IPS-NIHi7 (cell line): ENCODE results near the gene ATXN7.

Experiments
- DNase-seq: peaks from one replicate; pipeline ENCODE4 v3.0.0; 2012; ENCODE audit warnings: mixed read lengths; ENCODE audit errors: extremely low spot score

Gene ATXN7

DNA sequence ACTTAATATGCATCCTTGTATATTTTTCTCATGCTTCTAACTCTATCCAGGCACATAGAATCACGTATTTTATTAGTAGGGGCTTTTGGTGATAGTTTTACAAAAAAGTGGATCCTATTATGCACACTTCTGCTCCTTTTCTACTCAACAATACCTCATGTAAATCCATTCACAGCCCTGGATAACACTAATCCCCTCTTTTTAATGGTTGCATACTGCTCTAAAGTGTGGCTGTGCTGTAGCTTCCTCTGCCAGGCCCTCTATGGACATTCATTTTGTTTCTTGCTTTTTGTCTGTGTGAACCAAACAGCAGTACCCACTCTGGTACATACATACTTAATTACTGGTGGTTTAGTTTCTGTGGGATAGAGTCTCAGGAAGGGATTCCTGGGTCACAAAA lies 99.8 kb downstream of the ATXN7 start:
- DNase-seq, result no peak

DNA sequence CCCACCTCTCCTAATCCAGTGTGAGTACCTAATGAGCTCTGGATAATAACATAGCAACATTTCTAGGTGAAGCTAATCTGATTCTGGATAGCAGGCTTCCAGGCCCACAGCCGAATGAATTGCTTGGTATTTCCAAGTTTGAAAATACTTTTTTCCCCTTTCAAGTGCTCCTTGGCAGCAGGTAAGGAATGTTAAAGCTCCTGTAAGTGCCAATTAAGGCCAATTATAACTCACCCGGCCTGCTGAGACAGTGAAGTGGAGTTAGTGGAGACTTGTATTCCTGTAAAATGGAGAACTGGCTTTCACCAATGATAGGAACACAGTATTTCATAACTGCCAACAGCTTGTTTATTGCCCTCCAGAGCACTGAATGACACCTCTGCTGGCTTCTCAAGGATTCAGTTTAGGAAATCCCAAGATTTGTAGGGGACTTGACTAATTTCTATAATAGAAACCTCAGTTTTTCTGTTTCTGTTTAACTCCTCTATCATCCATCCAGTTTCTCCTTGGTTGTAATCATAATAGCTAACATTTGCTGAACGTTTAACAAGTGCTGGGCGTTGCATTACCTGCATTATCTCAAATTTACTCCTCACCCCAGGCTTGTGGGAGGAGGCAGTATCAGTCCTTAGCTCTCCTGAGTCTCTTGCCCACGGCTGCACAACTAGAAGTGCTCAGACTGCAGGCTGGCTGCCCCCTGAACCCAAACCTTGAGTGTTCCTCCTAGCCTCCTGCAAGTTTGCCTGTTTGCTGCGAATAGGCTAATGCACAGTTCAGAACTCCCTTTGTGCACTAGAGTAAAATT lies 101.2 kb downstream of the ATXN7 start:
- no peak for DNase-seq

DNA sequence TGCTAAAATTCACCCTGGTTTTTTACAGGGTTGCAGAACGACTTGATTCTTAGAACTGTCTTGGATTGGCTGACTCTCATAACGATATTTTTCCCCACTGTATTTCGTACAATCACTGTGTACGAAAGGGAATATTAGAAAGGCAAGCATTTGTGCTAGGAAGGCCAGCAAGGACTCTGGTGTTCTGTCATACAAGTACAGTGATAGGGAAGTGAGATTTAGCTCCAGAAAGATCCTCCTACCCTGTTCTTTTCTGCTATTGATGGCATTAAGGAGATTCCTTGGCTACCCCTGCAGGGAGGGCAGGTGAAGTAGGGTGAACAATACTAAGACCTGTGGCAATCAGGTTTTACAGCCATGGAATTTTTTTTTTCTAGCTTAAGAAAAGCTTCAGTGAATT lies 102.3 kb downstream of the ATXN7 start:
- DNase-seq, result no peak

DNA sequence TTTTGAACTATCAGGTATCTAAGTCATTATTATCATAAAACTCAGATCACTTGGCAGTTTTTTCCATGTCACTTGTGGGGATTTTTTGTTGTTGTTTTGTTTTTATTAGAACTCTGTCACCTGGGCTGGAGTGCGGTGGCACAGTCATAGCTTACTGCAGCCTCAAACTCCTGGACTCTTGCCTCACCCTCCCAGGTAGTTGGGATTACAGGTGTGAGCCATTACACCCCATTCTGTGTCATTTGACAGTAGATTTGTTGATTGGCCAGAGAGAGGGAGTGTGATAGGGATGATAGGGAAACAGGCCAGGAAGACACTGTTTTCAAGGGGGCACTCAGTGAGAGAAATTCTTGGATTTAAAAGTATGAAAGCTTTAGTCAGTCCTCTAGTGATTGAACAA lies 103.2 kb downstream of the ATXN7 start:
- no peak for DNase-seq

DNA sequence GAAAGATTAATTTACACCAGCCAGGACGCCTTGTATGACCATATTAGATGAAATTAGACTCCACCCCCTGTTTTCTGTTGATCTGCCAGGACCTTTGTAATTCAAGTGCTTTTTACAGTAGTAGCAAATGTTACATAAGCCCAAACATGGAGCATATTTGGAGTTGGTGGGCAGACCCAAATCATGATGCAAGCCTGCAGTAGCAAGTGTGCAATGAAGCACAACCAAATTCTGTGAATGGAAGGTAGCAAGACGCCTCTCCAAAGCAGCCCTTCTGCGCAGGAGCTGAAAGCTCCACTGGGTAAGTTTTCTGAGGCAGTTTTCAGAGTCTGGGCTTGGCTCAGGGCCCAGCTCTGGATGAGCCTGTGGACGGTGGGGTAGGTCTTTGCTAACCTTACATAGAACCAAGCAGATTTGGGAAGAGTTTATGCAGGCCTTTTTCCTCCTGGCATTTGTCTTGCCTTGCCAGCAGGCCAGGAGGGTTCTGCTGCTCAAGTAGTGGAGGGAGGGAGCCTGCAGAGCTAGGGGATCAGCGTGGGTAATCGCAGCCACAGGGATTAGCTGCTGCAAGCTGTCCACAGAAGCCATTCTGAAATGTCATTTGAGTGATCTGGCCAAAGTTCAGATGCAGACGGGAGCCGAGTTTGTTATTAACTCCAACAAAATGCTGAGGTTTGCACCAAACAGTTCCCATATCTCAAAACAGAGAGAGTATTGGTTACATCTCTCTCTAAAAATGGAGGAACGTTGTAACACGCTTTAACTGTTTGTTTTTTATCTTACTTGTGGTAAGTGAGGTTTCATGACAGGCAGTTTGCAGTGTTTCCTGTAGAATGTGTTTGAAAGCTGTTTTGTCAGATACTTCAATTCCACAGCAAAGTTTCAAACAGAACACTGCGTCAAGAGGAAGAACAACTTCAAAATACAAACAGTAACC lies 104.3 kb downstream of the ATXN7 start:
- no peak for DNase-seq

DNA sequence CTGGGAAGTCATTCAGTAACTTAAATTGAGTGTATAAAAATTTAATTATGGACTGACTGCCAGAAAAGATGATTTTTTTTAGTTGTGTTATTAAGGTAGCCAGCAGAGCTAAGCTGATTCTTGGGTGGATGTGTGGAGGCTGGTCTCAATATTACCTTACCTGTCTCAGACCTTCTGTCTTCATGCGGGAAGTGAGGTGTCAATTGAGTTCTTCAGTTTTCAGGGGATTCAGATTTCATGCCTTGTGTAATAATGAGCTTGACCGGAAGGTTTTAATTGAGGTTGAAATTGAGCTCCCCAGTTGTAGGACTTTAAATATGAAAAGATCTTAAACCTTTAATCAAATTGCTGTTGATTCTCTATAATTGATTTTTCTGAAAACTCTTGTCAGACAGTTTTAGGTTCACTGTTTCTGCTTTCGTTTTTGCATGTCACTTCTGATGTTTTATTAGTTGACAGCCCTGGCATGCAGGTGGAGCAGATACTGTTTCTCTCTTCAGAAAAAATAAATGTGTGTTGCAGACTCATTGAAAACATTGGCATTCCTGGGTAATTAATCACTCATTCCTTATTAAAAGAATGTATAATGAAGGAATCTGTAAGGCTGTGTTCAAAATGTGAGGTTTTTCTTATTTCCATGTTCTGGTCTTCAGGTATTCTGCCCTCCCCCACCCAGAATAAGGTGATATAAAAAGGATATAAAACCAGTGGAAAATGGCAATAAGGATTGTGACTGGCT lies 105.1 kb downstream of the ATXN7 start:
- DNase-seq, result no peak

DNA sequence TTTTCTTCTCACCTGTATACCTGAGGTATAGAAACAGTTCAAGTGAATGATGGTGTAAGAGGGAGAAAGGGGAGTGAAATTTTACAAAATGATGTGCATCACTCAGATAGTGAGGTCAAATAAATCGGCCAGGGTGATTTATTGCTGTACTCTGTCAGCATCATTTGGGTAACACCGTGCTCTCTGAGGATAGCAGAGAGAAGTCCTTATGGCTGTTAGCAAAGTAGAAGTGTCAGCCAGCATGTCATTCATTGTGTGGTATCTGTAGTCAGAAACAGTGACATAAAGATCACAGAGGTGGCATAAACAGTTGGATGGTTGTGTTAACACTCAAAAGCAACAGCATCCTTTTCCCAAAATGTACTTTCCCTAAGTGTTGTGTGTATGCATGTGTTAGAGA lies 106.2 kb downstream of the ATXN7 start:
- no peak for DNase-seq

DNA sequence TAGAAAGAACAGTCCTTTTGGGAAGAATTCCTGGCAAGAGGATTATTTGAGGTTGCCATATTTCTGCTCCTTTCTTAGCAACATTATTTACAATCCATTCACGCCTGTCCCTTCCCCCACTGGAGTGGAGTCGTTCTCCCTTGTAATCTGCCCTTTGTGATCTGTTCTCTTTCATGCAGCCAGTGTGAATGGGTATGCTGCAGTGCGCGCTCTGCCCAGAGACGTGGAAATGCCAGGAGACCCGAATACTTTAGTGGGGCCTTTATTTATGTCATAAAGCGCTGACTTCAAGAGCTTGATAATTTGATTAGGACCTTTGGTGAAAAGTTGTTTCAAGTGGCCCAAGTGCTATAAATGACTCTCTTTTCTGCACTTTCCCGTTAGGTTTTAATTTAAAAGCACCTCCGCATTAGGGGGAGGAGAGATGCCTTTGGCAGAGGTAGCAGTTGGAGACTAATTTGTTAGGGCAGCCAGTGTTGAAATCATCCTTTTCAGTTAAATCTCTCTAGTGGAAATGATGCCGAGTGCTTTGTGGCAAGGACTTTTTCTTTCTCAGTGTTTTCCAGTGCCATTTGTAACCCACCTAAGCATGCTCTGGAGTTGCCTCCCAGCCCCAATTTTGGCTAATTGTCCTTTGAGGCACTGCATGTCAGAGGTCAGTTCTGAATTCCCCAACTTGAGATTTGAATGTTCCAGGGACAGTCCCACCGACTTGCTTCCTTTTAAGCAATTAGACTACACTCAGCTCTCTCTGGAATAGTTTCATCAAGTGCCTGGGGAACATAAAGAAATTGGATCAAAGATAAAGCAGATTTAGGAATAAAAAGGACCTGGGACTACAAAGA lies 107.2 kb downstream of the ATXN7 start:
- DNase-seq, result no peak

DNA sequence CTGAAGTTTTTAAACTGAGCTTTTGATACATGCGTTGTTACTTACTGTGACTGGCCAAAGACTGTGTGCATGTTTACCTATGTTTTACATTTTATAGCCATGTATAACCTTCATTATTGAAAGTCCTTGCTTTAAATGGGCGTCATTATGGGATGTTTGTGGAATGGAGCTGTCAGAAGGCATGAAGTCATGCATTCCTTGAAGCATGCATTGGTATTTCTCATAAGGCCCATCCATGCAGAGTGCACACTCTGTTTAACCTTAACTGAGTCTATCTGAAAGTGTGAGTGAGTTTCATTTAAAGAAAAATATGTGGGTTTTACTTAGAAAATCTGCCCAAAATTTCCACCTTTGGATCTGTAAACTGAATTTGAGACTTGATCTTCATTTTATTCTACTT lies 108.5 kb downstream of the ATXN7 start:
- no peak for DNase-seq

DNA sequence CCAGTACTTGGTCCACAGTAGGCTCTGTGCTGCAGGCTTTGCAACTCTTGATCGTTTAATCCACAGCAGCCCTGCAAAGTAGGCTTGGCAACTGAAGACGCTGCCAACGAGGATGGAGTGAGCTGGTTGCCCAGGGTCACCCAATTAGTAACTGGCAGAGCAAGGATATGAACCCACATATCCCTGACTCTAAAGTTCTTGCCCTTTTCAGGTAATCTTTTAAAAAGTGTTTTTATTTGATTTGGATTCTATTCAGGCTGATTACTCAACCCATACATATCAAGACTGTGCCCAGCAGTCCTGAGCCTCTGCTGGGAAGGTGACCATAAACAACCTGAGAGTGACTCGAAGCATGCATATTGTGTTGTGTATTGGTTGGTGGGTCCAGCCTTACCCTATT lies 109.3 kb downstream of the ATXN7 start:
- no peak for DNase-seq

DNA sequence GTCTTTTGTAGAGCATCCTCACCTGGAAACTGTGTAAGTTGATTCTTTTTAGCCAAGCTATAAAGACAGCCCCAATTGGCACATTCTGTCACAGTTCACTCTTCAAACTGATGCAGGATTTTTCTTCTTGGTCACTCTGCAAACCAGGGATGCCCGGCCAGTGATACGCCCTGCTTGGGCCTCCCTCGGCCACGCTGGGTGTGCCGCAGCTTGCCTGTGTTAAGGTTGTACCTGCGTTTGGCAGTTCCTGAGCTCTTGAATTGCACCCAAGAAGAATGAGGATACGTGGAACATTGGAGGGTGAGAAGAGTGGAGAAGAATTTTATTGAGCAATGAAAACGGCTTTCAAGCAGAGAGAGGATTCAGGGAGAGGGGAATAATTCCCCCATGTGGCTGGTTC lies 109.7 kb downstream of the ATXN7 start:
- no peak for DNase-seq

DNA sequence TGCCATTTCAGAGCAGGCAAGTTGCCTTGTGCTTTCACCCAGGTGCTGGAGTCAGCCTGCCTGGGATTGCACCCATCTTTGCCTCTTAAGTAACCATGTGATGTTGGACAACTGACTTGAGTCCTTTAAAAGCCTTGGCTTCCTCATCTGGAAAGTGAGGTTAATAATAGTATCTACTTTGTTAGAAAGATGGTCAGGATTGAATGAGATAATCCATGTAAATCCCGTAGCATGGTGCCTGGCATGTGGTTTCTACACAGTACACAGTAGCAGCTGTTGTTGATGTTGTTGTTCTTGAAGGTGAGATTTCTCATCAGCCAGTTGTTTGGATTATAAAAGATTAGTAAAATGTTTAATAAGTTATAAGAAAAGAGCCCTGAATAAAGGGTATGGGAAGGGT lies 110.8 kb downstream of the ATXN7 start:
- no peak for DNase-seq

DNA sequence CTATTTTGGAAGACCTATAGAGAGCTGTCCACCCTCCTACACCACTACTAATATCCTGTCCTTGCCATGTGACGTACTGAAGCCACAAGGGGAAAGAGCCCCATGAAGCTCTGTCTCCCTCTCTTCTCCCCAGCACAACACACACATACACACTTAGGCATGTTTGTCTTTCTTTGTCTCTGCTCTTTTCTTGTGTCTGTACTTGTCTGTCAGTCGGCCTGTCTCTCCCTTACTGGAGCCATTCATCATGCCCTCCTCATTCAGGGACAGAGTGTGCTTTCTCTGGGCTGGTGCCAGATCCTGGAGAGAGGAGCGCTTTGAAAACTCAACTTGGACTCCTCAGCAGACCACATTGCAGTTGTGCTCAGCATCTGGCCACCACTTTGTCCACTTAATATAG lies 112.1 kb downstream of the ATXN7 start:
- DNase-seq, result no peak

DNA sequence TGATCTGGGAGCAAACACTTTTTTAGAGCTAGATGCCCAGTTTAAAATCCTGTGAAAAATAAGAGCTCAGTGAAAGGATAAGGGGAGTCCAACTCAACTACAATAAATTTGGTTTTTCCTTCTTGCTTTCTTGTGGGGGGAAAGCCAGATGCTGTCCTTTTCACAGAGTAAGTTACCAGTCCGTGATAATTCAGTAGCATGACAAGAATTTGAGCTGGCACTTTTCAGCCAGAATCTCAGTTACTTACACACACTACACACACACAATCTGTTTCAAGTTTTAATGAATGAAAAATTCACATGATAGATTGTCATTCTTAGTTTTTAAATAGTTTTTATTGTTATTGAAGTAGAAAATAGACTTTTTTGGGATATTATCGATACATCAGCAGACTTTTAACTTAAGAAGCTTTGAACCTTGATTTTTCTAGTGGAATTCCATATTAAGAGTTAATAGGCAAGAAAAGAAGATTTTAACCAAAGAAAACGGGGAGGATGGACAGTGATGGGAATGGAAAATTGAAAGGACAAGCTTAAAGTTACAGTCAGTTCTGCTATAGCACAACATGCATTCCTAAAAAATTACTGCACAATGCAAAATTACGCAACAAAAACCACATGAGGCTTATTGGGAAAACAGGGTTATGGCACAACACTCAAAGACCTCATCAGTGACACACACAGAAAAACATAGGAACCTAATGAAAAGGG lies 112.6 kb downstream of the ATXN7 start:
- no peak for DNase-seq

DNA sequence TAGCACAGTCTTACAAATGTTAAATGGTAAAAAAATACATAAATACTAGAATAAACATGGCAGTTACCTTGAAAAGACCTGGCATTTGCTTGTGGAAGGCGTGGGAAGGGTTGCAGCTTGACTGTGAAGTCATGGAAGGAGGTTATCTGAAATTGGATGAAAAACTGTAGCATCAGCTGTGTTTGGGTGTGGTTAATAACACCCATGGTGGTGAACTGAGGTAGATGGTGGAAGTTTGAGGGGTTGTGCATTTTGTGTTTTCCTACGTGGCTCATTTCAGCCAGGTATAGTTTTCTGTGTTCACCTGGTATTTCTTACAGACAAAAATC lies 113.2 kb downstream of the ATXN7 start:
- DNase-seq, result no peak

DNA sequence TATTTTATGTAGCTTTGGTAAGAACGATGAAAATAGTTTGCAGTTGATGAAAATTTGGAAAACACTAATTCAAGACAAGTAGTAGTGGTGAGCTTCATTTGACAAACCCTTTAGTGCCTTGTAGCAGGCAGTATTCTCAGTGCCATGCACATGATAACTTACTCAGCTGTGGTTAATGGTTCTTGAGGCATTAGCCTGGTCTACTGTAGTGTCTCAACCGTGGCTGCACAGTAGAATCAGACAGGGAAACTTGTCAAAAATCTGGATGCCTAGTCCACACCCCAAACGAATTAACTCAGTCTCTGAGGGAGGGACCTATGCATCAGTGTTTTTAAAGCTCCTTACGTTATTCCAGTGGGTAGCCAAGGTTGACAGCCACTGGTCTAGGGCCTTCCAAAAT lies 114.2 kb downstream of the ATXN7 start:
- DNase-seq, result no peak

DNA sequence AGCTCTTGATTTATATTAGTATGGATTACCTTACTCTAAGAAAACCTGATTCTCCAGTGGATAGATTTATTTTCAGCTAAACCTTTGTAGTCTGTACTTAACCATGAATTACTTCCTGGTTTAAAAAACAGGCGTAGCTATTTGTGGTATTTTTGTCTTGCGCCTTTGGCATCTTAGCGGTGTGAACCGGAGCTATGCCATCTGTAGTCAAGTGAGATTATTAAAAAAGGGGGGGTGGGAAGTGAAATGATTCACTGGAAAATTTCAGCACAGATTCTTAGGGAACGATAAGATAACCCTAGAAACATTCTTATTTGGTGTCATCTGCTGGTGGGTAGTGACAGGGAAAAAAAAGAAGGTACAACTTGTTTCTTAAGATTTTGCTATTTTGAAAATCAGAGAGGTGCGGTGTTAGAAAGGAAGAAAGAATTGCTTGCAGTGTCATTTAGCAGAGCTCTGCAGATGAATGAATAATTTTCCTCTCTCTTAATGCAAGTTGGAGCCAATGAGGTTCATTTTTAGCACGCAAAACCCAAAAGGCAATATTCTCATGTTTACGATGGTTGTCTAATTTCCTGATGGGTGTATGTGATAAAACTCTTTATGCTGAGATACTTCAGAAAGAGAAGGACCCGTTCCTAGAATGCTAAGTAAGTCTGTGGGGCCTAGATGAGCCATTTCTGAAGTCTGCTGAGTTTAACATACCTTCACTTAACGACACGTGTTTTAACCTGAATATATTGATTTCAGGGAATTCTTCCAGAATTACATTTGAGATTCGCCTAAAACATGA lies 115.6 kb downstream of the ATXN7 start:
- no peak for DNase-seq

DNA sequence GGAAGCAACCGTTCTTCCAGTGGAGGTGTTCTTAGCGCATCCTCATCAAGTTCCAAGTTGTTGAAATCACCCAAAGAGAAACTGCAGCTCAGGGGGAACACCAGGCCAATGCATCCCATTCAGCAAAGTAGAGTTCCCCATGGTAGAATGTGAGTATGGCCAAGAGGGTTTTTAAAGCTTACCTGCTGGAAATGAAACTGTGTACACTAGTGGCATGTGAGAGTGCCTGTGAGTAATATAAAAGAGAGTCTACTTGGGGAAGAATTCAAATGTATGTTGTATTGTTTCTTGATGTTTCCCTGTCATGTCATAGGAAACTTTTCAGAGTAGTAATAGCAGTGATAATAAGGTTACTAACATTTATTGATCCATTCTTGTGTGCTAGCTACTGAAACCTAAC lies 116.4 kb downstream of the ATXN7 start:
- DNase-seq, result no peak

DNA sequence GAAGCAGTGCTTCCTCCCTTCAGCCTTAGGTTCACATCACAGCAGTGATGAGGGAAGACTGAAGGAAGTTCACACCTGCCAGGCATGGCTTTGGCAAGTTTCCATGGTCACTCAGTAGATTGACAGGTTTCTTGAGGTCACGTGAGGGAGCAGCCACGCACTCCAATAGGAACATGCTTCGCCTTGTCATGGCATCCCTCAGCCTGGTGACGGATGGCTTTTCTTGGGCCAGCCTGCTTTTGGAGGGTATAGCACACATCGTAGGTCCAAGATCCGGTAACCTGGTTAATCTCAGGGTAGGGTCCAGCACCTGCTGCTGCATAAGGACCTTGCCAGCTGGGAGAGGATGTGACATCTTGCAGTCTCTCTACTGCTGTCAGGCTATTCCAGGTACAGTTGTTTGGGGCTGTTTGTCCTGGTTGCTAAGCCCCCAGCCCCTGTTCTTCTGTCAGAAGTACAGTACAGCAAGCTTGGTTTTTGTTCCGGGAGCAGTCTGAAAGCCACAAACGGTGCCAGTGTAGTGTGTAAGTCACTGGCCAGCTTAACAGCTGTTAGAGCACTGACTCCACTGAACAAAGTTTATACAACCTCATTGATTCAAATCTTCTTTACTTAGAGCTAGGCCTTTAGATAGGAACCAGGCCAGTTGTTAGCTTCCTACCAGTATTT lies 117.3 kb downstream of the ATXN7 start:
- DNase-seq, result no peak

DNA sequence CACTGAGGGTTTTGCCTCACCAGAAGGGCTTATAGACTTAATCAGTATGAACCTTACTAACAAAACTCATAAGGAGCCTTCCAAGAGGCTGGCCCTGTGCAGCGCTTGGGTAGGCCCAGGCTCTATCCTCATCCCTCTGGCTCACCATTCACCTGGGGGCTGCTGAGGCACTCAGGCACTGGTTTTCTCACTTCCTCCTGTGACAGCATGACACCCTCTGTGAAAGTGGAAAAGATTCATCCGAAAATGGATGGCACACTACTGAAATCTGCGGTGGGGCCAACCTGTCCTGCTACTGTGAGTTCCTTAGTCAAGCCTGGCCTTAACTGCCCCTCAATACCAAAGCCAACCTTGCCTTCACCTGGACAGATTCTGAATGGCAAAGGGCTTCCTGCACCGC lies 118.3 kb downstream of the ATXN7 start:
- no peak for DNase-seq
